ENCODE measurements around the gene PCNX1. TPM values are rescaled to one million over a fixed set of nuclear protein-coding genes. Genes with fewer than 3 reads are reported as not detected.
"Not testable (repeated sequence)": the region's sequence is repeated elsewhere in the genome, so short reads cannot be mapped to it uniquely, and the experiment has no call there.

Gene PCNX1
- total RNA-seq: 10 to 100 TPM; 34.4 to 64.5 (median 42.0) TPM

DNA sequence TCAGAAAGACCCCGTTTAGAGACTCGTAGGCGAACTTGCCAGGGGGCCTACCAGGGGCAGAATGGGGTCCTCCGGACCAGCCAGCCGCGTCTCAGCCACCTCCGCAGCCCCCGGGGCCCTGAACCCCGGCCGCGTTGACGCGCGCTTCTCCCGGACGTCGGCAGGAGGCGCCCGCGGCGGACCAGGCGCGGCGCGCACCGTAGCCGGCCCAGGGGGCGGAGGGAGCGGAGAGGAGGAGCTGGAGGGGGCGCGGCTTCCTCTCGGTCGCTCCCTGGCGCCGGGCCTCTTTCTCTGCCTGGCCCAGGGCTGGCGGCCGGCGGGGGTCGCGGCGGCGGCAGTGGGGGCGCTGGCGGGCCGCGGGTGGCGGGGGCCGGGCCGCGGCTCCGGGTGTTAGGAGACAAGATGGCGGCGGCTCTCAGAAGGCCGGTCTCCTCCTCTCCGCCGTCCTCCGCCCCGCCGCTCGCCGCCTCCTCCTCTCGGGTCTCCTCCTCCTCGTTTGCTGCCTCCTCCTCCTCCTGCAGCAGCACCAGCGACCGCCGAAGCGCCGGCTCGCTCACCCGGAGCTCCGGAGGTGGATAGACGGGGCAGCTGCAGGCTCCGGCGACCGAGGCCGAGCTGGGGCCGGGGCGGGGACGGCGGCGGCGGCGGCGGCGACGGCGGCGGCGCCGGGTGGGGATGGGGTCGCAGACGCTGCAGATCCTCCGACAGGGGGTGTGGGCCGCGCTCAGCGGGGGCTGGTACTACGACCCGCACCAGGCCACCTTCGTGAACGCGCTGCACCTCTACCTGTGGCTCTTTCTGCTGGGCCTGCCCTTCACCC is at the start of gene PCNX1:
TSS of gene PCNX1 (plus strand) at position 284 of the 820 bp plus-strand sequence. CDS start at position 676, 392 bp downstream.
- H3K36me3 ChIP-seq: no peaks in the 10 kb centered on the region
- H3K4me3 ChIP-seq: peak within 1 kb of the TSS; percentile 75 to 99 (median 92)
- in situ Hi-C loops (cut with MboI; ENCODE audit: low sequenced_read_pairs in 4 of 4) (loop anchor here in 1 of 4 donors (10.0 kb wide), 1 partner anchor 67 kb away; no protein-coding TSS in a partner anchor), intact Hi-C loops (cut with DNase I; ENCODE audit: low total_unique reads) (loop anchor here (1.0 to 10.0 kb wide), 3 partner anchors 65 to 263 kb away; partner anchors contain the start of gene TTC9)
- no peaks in the 10 kb centered on the region for H3K9me3 ChIP-seq
- DNase-seq (peak; percentile 72 to 83), ATAC-seq (peak; percentile 81)
- TF ChIP-seq, protein P1, sequence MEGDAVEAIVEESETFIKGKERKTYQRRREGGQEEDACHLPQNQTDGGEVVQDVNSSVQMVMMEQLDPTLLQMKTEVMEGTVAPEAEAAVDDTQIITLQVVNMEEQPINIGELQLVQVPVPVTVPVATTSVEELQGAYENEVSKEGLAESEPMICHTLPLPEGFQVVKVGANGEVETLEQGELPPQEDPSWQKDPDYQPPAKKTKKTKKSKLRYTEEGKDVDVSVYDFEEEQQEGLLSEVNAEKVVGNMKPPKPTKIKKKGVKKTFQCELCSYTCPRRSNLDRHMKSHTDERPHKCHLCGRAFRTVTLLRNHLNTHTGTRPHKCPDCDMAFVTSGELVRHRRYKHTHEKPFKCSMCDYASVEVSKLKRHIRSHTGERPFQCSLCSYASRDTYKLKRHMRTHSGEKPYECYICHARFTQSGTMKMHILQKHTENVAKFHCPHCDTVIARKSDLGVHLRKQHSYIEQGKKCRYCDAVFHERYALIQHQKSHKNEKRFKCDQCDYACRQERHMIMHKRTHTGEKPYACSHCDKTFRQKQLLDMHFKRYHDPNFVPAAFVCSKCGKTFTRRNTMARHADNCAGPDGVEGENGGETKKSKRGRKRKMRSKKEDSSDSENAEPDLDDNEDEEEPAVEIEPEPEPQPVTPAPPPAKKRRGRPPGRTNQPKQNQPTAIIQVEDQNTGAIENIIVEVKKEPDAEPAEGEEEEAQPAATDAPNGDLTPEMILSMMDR (IDR thresholded peaks at IDR 0.05 in 4 of 5, conservative IDR thresholded peaks at IDR 0.05 in 1 of 5): peak; percentile 74 to 95 (median 94)
- peak; percentile 72 to 73 for TF ChIP-seq POLR2A (IDR thresholded peaks at IDR 0.05)
- peaks cover 24 to 34% of the 10 kb centered on the region in 2 donors for H3K4me1 ChIP-seq
- no peaks in the 10 kb centered on the region for H3K27me3 ChIP-seq
- peak within 1 kb of the TSS; percentile 82 to 97 (median 88) for H3K27ac ChIP-seq

DNA sequence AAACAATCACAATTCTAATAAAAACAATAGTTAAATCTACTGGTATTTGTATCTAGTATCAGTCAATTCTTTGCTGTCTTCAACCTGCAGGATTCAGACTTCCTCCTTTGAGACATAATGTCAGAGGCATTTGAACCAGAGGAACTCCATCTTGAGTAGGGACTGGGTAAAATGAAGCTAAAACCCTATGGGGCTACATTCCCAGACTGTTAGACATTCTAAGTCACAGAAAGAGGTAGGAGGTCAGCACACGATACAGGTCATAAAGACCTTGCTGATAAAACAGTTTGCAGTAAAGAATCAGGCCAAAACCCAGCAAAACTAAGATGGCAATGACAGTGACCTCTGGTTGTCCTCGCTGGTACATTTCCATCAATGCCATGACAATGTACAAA is 49.8 kb upstream of the PCNX1 start:
- no peaks in the 10 kb centered on the region for H3K4me1 ChIP-seq
- H3K36me3 ChIP-seq: no peaks in the 10 kb centered on the region
- no peak for TF ChIP-seq POLR2A (IDR thresholded peaks at IDR 0.05)
- TF ChIP-seq, protein P1 (IDR thresholded peaks at IDR 0.05 in 4 of 5, conservative IDR thresholded peaks at IDR 0.05 in 1 of 5): no peak
- no peaks in the 10 kb centered on the region for H3K9me3 ChIP-seq
- no peak overlapping the region for H3K4me3 ChIP-seq
- intact Hi-C loops (cut with DNase I; ENCODE audit: low total_unique reads): no loop called here
- ATAC-seq (no peak), DNase-seq (no peak)
- in situ Hi-C loops (cut with MboI; ENCODE audit: low sequenced_read_pairs in 4 of 4): no loop called here
- no peaks in the 10 kb centered on the region for H3K27me3 ChIP-seq
- no peak overlapping the region for H3K27ac ChIP-seq

DNA sequence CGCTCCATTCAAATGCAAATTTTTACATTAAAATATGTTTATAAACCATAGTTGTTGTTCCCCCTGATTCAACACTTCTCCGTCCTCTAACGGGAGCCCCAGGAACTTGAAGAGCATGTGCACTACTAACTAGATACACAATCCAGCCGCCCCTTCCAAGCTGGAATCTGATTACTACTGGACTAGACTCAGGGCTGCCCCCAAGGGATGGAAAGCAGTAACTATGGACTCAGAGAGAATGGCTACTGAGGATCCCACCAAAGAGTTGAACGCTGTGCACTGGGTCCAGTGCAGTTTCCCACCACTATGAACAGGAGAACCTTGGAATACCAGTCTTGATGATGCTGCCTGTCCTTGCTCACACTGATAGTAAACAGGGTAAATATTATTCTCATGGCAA is 48.6 kb upstream of the PCNX1 start:
- no peaks in the 10 kb centered on the region for H3K9me3 ChIP-seq
- no peak for TF ChIP-seq POLR2A (IDR thresholded peaks at IDR 0.05)
- TF ChIP-seq, protein P1 (IDR thresholded peaks at IDR 0.05 in 4 of 5, conservative IDR thresholded peaks at IDR 0.05 in 1 of 5): no peak

DNA sequence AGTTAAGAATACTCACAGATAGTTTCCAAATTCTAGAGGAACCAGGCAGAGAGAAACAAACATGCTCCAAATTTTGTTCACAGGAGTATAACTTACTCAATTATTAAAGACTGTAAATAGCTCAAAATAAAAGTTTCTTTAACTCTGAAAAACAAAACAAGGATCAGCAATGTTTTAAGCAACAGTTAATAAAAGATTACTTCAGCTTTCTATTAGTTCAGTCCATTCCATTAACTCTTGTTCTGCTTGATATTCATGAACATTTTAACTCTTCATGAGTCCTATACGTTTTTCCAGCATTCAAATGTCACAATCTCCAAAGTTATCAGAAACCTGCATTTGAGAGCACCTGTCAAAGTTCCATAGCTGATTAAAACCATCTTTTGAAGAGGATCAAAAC is 40.3 kb upstream of the PCNX1 start:
- H3K9me3 ChIP-seq; ATAC-seq; H3K36me3 ChIP-seq; H3K4me3 ChIP-seq; in situ Hi-C loops (cut with MboI; ENCODE audit: low sequenced_read_pairs in 4 of 4); DNase-seq; H3K27me3 ChIP-seq; intact Hi-C loops (cut with DNase I; ENCODE audit: low total_unique reads); H3K4me1 ChIP-seq; H3K27ac ChIP-seq: not testable (repeated sequence)

More for the DNA sequence above, 48.6 kb upstream of the PCNX1 start:
- Histone ChIP-seq H3K27me3 (no peaks in the 10 kb centered on the region), H3K36me3 (no peaks in the 10 kb centered on the region), H3K4me1 (no peaks in the 10 kb centered on the region), H3K4me3 (no peak overlapping the region), H3K27ac (no peak overlapping the region)
- ATAC-seq (no peak), DNase-seq (no peak)
- in situ Hi-C loops (cut with MboI; ENCODE audit: low sequenced_read_pairs in 4 of 4): no loop called here
- intact Hi-C loops (cut with DNase I; ENCODE audit: low total_unique reads): no loop called here

DNA sequence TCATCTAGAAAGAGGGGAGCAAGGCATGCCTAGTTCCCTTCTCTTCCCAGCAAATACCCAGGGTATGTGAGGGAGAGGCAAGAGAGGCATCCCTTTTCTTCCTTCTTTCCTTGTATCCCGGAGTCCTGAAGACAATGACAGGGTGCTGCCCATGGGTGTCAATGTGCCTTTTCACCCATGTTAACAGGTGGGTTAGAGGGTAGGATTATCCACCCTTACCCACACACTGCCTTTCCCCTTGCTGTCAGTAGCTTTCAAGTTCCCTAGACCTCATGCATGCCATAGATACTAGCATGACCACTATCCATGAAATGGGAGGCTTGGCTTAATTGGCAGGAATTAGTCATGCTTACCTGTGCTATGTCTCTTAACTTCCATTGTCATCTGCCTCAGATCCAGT is 36.3 kb upstream of the PCNX1 start:
- no peak overlapping the region for H3K27ac ChIP-seq
- no peaks in the 10 kb centered on the region for H3K27me3 ChIP-seq
- in situ Hi-C loops (cut with MboI; ENCODE audit: low sequenced_read_pairs in 4 of 4): no loop called here
- intact Hi-C loops (cut with DNase I; ENCODE audit: low total_unique reads): no loop called here
- H3K4me1 ChIP-seq: no peaks in the 10 kb centered on the region
- H3K36me3 ChIP-seq: no peaks in the 10 kb centered on the region
- no peaks in the 10 kb centered on the region for H3K9me3 ChIP-seq
- DNase-seq (no peak), ATAC-seq (no peak)
- no peak overlapping the region for H3K4me3 ChIP-seq
- TF ChIP-seq, protein P1 (IDR thresholded peaks at IDR 0.05 in 4 of 5, conservative IDR thresholded peaks at IDR 0.05 in 1 of 5): no peak
- TF ChIP-seq POLR2A (IDR thresholded peaks at IDR 0.05): no peak

All from gastrocnemius medialis (tissue), 4 donors.